Tibial nerve (tissue), 3 donors: Measurements from ENCODE around the gene SYNGR1.

Experiments
- EP300 ChIP-seq, 2 donors: sonication (generic); formaldehyde crosslinking; IDR thresholded peaks; one replicate each; pipeline ENCODE4 v1.6.1; 2017; ENCODE audit warnings: antibody characterized with exemption in 2 of 2, mild to moderate bottlenecking in 1 of 2
- POLR2A ChIP-seq, 2 donors: fragments of 450-650 bp; IDR thresholded peaks; one replicate each; pipeline ENCODE4 v1.6.1; 2017; ENCODE audit warnings: antibody characterized with exemption in 2 of 2, mild to moderate bottlenecking in 2 of 2, moderate library complexity in 2 of 2

DNA sequence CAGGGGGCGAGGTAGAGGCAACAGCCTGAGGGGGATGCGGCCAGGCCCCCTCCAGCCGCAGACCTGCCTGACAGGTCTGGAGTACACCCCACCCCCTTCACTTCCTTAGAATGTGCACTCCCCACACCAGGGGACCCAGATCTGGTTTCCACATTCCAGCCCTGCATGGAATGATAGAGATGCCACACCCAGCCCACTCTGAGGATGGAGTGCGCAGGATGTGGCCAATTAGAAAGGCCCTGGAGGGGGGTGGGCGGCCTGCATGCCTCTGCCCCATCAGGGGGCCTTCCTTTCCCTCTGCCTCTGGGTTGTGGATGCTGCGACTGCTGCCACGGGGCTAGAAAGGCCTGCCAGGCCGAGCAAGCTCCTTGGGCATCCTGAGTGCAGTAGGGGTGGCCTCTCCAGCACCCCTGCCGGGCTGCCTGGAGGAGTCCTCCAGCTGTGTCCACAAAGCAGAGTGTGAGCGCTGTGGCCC lies 78.8 kb downstream of the SYNGR1 start:
- no peak for TF ChIP-seq EP300 (IDR thresholded peaks at IDR 0.05)
- TF ChIP-seq POLR2A (IDR thresholded peaks at IDR 0.05): no peak
